GM12878 (cell line): ENCODE measurements around the gene TNFRSF8. TPM values are rescaled to one million over a fixed set of nuclear protein-coding genes. Genes with fewer than 3 reads are reported as not detected.
A peak's percentile ranks its signal among the peaks of the same experiment; 100 is the strongest.

ENCODE experiments used
- ATAC-seq: fragments of 200-7000 bp; cut with Tn5 transposase; 3 replicates; pipeline ENCODE4 v1.9.1; 2020; ENCODE audit warnings: mild to moderate bottlenecking, moderate library complexity
- Bru-seq: library from RNA; stranded (reverse); fragments of 400-500 nt; gene quantifications from one replicate; lab custom pipeline; 2021; lab: Mats Ljungman, UMichigan
- BruChase-seq, 2 experiments: library from RNA; stranded (reverse); fragments of 400-500 nt; gene quantifications; one replicate each; lab custom pipeline; 2021; lab: Mats Ljungman, UMichigan
- BruUV-seq: library from RNA; stranded (reverse); fragments of 400-500 nt; replicated peaks from 2 replicates; lab custom pipeline; 2021; lab: Mats Ljungman, UMichigan
- CTCF ChIA-PET: fragments of 300-600 bp; sonication (Branson Sonifier 250); formaldehyde crosslinking; extraction: SDS; loops from one replicate; lab custom pipeline; 2021; ENCODE audit warnings: inconsistent platforms; lab: Yijun Ruan, JAX
- POLR2A ChIA-PET: fragments of 350-600 bp; formaldehyde crosslinking; extraction: SDS; loops from one replicate; lab custom pipeline; 2021; ENCODE audit warnings: inconsistent platforms; lab: Charles Lee
- RAD21 ChIA-PET: fragments of 300-600 bp; sonication (Branson Sonifier 250); formaldehyde crosslinking; loops from one replicate; lab custom pipeline; 2023; ENCODE audit warnings: antibody characterized with exemption; ENCODE audit not compliant: unreplicated experiment; lab: Charles Lee
- SMC1A ChIA-PET: fragments of 300-600 bp; sonication (Branson Sonifier 250); formaldehyde crosslinking; loops from one replicate; lab custom pipeline; 2023; ENCODE audit not compliant: unreplicated experiment, uncharacterized antibody; lab: Charles Lee
- DNase-seq: peaks from one replicate; pipeline ENCODE4 v3.0.0-alpha.2; 2011; ENCODE audit warnings: low read depth, low spot score
- FAIRE-seq: peaks from 3 replicates; lab custom pipeline; 2011; peaks lifted over from hg19 to GRCh38; lab: Jason Lieb, UNC
- H2AFZ ChIP-seq: 2 replicates; pipeline ENCODE4 v1.6.0; 2011; ENCODE audit warnings: low read depth, low read length, control low read depth; ENCODE audit not compliant: control insufficient read depth
- H3K27ac ChIP-seq: 2 replicates; pipeline ENCODE4 v1.5.1; 2011; ENCODE audit warnings: control low read depth; ENCODE audit not compliant: control insufficient read depth, insufficient read depth
- H3K27me3 ChIP-seq, 2 experiments: replicated peaks in 1 of 2; 2 replicates each; pipeline versions ENCODE4 v1.6.0 to v1.6.1; 2011; ENCODE audit warnings: low read length in 1 of 2; ENCODE audit not compliant: control insufficient read depth in 2 of 2, insufficient read depth in 2 of 2
- H3K36me3 ChIP-seq, 2 experiments: 2 replicates each; pipeline ENCODE4 v1.5.1; 2011; ENCODE audit warnings: low read length in 1 of 2; ENCODE audit not compliant: control insufficient read depth in 2 of 2, insufficient read depth in 2 of 2
- H3K4me1 ChIP-seq: 2 replicates; pipeline ENCODE4 v1.6.1; 2011; ENCODE audit warnings: mild to moderate bottlenecking, low read length, moderate library complexity, mixed read lengths; ENCODE audit not compliant: control insufficient read depth, insufficient read depth
- H3K4me2 ChIP-seq: 2 replicates; pipeline ENCODE4 v1.6.0; 2011; ENCODE audit warnings: control low read depth; ENCODE audit not compliant: control insufficient read depth, insufficient read depth
- H3K4me3 ChIP-seq: fragments of 200-600 bp; sonication (generic); 2 replicates; pipeline ENCODE4 v1.5.1; 2016
- H3K79me2 ChIP-seq: 2 replicates; pipeline ENCODE4 v1.6.0; 2011; ENCODE audit warnings: low read length; ENCODE audit not compliant: control insufficient read depth, insufficient read depth
- H3K9ac ChIP-seq: 2 replicates; pipeline ENCODE4 v1.8.0; 2011; ENCODE audit warnings: low read length, control low read depth, mixed read lengths; ENCODE audit not compliant: control insufficient read depth, insufficient read depth
- H3K9me3 ChIP-seq: replicated peaks from 3 replicates; pipeline ENCODE4 v1.5.1; 2011; ENCODE audit warnings: mild to moderate bottlenecking, low read length; ENCODE audit not compliant: control insufficient read depth, insufficient read depth
- H4K20me1 ChIP-seq: 2 replicates; pipeline ENCODE4 v1.6.0; 2011; ENCODE audit not compliant: control insufficient read depth, insufficient read depth
- CBFB ChIP-seq: IDR thresholded peaks from 2 replicates; pipeline ENCODE4 v1.6.1; 2016; ENCODE audit warnings: antibody characterized with exemption, low read depth
- ELK1 ChIP-seq: IDR thresholded peaks from 2 replicates; pipeline ENCODE4 v1.6.1; 2012; ENCODE audit warnings: low read depth, low read length, improper control_type of control experiment
- IKZF1 ChIP-seq: fragments of 450-650 bp; conservative IDR thresholded peaks from 2 replicates; pipeline ENCODE4 v1.6.1; 2017; ENCODE audit warnings: antibody characterized with exemption, mild to moderate bottlenecking
- LARP7 ChIP-seq: fragments of 450-650 bp; IDR thresholded peaks from 2 replicates; pipeline ENCODE4 v1.6.1; 2017; ENCODE audit warnings: mild to moderate bottlenecking
- MAX ChIP-seq: IDR thresholded peaks from 2 replicates; pipeline ENCODE4 v1.6.1; 2012; ENCODE audit warnings: low read depth, low read length, improper control_type of control experiment
- WRNIP1 ChIP-seq: IDR thresholded peaks from 2 replicates; pipeline ENCODE4 v1.6.1; 2011; ENCODE audit warnings: low read depth, low read length, improper control_type of control experiment, borderline replicate concordance
- ZNF207 ChIP-seq: fragments of 450-650 bp; IDR thresholded peaks from 2 replicates; pipeline ENCODE4 v1.6.1; 2014; ENCODE audit warnings: antibody characterized with exemption, mild to moderate bottlenecking, borderline replicate concordance
- ZNF687 ChIP-seq: fragments of 450-650 bp; IDR thresholded peaks from 2 replicates; pipeline ENCODE4 v1.6.1; 2017; ENCODE audit warnings: mild to moderate bottlenecking, moderate library complexity
- WGBS: methylation state at CpG from one replicate; pipeline ENCODE4 v1.1.6; 2016; ENCODE audit warnings: low lambda C conversion rate; ENCODE audit not compliant: insufficient replicate concordance, insufficient coverage; ENCODE audit errors: missing lambda C conversion rate; 5-methylcytosine and 5-hydroxymethylcytosine counted together
- in situ Hi-C: fragments of 300-500 bp; cut with MboI; formaldehyde crosslinking; loops from 9 replicates; pipeline ENCODE4 v1.14.3; 2018; ENCODE audit warnings: mixed read lengths
- intact Hi-C: fragments of 100-400 bp; cut with micrococcal nuclease; formaldehyde crosslinking; loops from one replicate; pipeline ENCODE4 v1.14.2; 2022; ENCODE audit not compliant: unreplicated experiment
- long read RNA-seq, 2 experiments: library from polyadenylated mRNA; unstranded; transcript quantifications; one replicate each; pipeline ENCODE4 v2.0.0, GENCODE V29; 2019 to 2020
- polyA minus RNA-seq, 3 experiments: library from RNA; depleted of rRNA, polyadenylated mRNA; stranded (reverse); fragments of >200 nt; gene quantifications; 2 replicates each; pipeline ENCODE4 v1.2.3, GENCODE V29; 2011
- polyA plus RNA-seq, 11 experiments: library from polyadenylated mRNA; depleted of rRNA in 4 of 11; unstranded in 6 of 11; stranded (reverse) in 5 of 11; fragments of >200 nt; fragmentation: Nextera tagmentation in 4 of 11; fragmentation: Illumina TruSeq in 1 of 11; extraction: Ambion mirVana in 4 of 11; extraction: Trizol in 1 of 11; gene quantifications; 1 replicate in 1 of 11; 2 replicates in 10 of 11; pipeline versions ENCODE4 v1.2.1 to v1.2.3, GENCODE V29; 2011 to 2016; ENCODE audit warnings: inconsistent platforms in 2 of 11, missing spikeins in 2 of 11, low read depth in 1 of 11
- total RNA-seq, 4 experiments: library from RNA; depleted of rRNA in 3 of 4; stranded (reverse); fragments of >200 nt in 3 of 4; fragmentation: Illumina TruSeq in 1 of 4; extraction: Trizol in 1 of 4; gene quantifications; 2 replicates each; pipeline versions ENCODE4 v1.2.1 to v1.2.3, GENCODE V29; 2013 to 2021

TNFRSF8 gene
- 152 and 169 TPM in 2 replicates for total RNA-seq (2013; cell fraction: nucleolus; rRNA removed)
- total RNA-seq (2014; rRNA removed) (59.6 and 71.1 TPM in 2 replicates), total RNA-seq (2014; rRNA removed; fragmentation: Illumina TruSeq; extraction: Trizol) (32.8 and 40.6 TPM in 2 replicates), total RNA-seq (2021) (114 and 115 TPM in 2 replicates), polyA plus RNA-seq (2011; rRNA removed) (18.2 and 40.5 TPM in 2 replicates), polyA plus RNA-seq (2014; fragmentation: Illumina TruSeq; extraction: Trizol) (12.4 and 49.6 TPM in 2 replicates), polyA plus RNA-seq (2014; fragmentation: Nextera tagmentation; extraction: Ambion mirVana) (10 to 100 TPM in 1 of 2 experiments, 1 to 10 TPM in 1; 9.8 to 32.0 TPM), polyA plus RNA-seq (2014; rRNA removed) (68.0 and 85.0 TPM in 2 replicates), polyA plus RNA-seq (2016; fragmentation: Nextera tagmentation; extraction: Ambion mirVana) (10 to 100 TPM; 69.7 to 71.9 TPM), polyA minus RNA-seq (2011; rRNA and poly(A)+ RNA removed) (33.1 and 63.8 TPM in 2 replicates), Bru-seq, nascent RNA (percentile 92 among the genes with signal in this experiment), BruChase-seq, experiment 1, labeled RNA remaining after a 6-hour chase (percentile 95 among the genes with signal in this experiment), BruChase-seq, experiment 2, labeled RNA remaining after a 2-hour chase (percentile 88 among the genes with signal in this experiment)
- 15.7 TPM for polyA plus RNA-seq (2011; ENCODE audit: low read depth)
- polyA plus RNA-seq (2011; cell fraction: cytosol; rRNA removed), result 58.2 and 63.2 TPM in 2 replicates
- polyA plus RNA-seq (2011; cell fraction: nucleus; rRNA removed), result 60.0 and 69.8 TPM in 2 replicates
- polyA plus RNA-seq (2012), result 37.2 and 56.8 TPM in 2 replicates
- polyA minus RNA-seq (2011; cell fraction: cytosol; rRNA and poly(A)+ RNA removed), result 32.3 and 32.7 TPM in 2 replicates
- 25.4 and 41.4 TPM in 2 replicates for polyA minus RNA-seq (2011; cell fraction: nucleus; rRNA and poly(A)+ RNA removed)
- long read RNA-seq, experiment 1, transcript TNFRSF8-201 (15 exons, 3,686 nt), result major isoform, 17 of 37 reads
- long read RNA-seq, experiment 1, partial matches to known transcripts, result 9 of 37 reads
- long read RNA-seq, experiment 1, other reads (novel, unspliced or antisense), result 11 of 37 reads
- long read RNA-seq, experiment 2, partial matches to known transcripts, result 0 of 10 reads
- long read RNA-seq, experiment 2, other reads (novel, unspliced or antisense), result 9 of 10 reads

GRCh38 chr1:12063141-12064072 lies at the start of gene TNFRSF8:
TNFRSF8 (plus strand) TSS chr1:12063303; CDS start chr1:12063599, 296 bp downstream.
- Histone ChIP-seq H3K36me3 (no peaks in the 10 kb centered on the region), H3K9me3 (no peaks in the 10 kb centered on the region), H3K4me2 (peak within 1 kb of the TSS; percentile 95), H3K27me3 (no peaks in the 10 kb centered on the region), H4K20me1 (no peaks in the 10 kb centered on the region), H3K27ac (peak within 1 kb of the TSS; percentile 91), H3K9ac (peak within 1 kb of the TSS; percentile 89), H3K79me2 (peaks cover 58% of the 10 kb centered on the region), H2AFZ (peak within 1 kb of the TSS; percentile 54), H3K4me1 (peaks cover 30% of the 10 kb centered on the region), H3K4me3 (peak within 1 kb of the TSS; percentile 84)
- WGBS, result under 1% methylated on average over 72 of the region's 72 CpGs
- TSS peak; percentile 69 for BruUV-seq
- intact Hi-C loops, result loop anchor here (1.0 kb wide), 1 partner anchor 23 kb away; no protein-coding TSS in a partner anchor
- peak; percentile 41 for ATAC-seq
- ChIA-PET SMC1A (interaction anchor here (1.2 to 10.5 kb wide), 4 partner anchors 13 to 23 kb away, joined by 4 to 209 read pairs (median 56); no protein-coding TSS in a partner anchor), RAD21 (interaction anchor here (0.6 to 9.5 kb wide), 8 partner anchors 9 to 44 kb away, joined by 3 to 167 read pairs (median 4); partner anchors contain the start of gene MIIP), CTCF (interaction anchor here (0.6 to 6.1 kb wide), 6 partner anchors 12 to 82 kb away, joined by 3 to 80 read pairs (median 6); no protein-coding TSS in a partner anchor), POLR2A (interaction anchor here (0.6 to 7.5 kb wide), 6 partner anchors 15 to 129 kb away, joined by 3 to 154 read pairs (median 4); partner anchors contain the start of genes MFN2 and PLOD1)
- in situ Hi-C loops, result loop anchor here (25.0 kb wide), 1 partner anchor 1649 kb away; the partner anchor contains the start of gene PRDM2
- FAIRE-seq, result no peak
- no peak for DNase-seq
- peak; percentile 63 for TF ChIP-seq LARP7
- TF ChIP-seq MAX, result peak; percentile 94
- TF ChIP-seq WRNIP1, result no peak
- TF ChIP-seq CBFB, result peak; percentile 49; the same call in 1 of the 2 replicates
- peak; percentile 70 for TF ChIP-seq ZNF687
- TF ChIP-seq ELK1, result peak; percentile 21; the same call in 1 of the 2 replicates
- no peak for TF ChIP-seq ZNF207
- peak; percentile 90 for TF ChIP-seq IKZF1
